CD4-positive, alpha-beta T cell treated with Interleukin-12 subunit alpha and Interleukin-12 subunit beta, for 1 hour (primary cell): Measurements from ENCODE around the gene DBI.

Experiments used
- DNase-seq: peaks from one replicate; pipeline ENCODE4 v3.0.0-alpha.2; 2020

DBI gene

GRCh38 chr2:119366649-119367471, at the start of gene DBI, which contains the start of gene C2orf76:
DBI (plus strand) TSS chr2:119366977; CDS start chr2:119367052, 75 bp downstream.
C2orf76 (minus strand) TSS chr2:119366834; CDS start chr2:119339959, 26,875 bp downstream.
- peak; percentile 93 for DNase-seq

- no peak for DNase-seq
These were observed 49.2 kb upstream of the DBI start for GRCh38 chr2:119317554-119317953.

DNA sequence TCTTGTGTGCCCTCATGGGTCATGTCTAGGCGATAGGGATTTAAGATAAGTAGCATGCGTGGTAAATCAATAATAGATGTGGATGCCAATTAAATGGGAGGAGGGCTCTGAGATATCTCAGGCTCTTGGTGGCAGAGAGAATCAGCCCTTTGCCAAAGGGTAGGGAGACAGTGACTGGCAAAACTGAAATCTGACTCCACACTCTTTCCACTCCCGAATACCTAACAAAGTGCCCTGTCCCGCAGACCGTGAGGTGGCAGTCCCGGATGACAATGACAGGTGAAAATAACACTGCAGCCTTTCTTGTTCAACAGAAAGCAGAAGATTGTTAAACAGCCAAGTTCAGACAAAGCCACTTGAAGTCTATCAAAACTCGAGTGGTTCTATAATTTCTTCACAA, 47.2 kb upstream of the DBI start:
- no peak for DNase-seq

GRCh38 chr2:119323459-119323858, 43.3 kb upstream of the DBI start:
- DNase-seq, result no peak

DNA sequence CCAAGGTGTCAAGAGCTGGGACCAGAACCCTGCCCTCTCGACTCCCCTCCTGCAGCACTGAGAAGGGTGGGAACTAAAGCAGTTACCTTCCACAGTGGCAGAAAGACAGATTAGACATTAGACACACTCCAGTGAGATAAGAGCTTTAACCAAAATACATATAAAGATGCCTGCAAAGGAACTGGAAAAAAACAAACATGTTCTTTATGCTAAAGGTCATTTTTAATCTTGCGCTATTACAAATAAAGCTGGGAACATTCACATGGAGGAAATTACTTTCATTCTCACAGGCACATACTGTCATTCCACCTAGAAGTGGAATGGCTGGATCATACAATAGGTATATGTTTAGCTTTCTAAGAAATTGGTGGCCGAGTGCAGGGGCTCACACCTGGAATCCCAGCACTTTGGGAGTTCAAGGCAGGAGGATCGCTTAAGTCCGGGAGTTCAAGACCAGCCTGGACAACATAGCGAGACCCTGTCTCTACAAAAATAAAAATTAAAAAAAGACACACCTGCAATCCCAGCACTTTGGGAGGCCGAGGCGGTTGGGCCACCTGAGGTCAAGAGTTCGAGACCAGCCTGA, 42.0 kb upstream of the DBI start:
- DNase-seq, result no peak

GRCh38 chr2:119326938-119327337, 39.8 kb upstream of the DBI start:
- no peak for DNase-seq

- DNase-seq, result no peak
These were observed 39.3 kb upstream of the DBI start for GRCh38 chr2:119327431-119327830.

DNA sequence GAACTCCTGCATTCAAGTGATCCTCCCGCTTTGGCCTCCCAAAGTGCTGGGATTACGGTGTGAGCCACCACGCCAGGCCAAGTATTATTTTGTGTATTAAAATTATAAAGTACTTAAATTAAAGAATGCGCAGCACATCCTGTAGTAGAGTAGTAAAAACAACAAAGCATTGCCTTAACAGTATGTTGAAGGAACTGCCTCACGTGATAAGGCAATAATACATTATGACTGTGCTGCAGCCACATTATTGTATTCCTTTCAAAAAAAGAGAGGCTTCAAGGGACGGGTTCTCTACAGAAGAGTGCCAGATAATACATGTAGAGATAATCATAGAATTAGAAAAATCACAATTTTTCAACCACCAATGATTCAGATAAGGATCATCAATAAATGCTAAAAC, 33.8 kb upstream of the DBI start:
- DNase-seq, result no peak

DNA sequence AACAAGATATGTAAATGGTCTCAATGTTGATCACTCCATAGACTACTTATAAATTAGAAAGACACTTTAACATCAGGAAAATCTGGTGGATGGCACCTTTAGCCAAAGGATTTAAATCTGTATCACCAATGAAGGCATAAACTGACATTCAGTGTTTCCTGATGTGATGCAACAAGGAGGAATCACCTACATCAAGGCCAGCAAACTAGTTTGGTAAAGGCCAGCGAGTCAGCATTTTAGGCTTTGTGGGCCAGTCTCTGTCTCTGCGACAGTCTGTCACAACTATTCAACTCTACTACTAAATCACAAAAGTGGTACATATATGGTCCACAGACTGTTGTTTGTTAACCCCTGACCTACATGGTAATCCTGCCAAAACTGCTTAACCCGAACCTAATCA, 33.4 kb upstream of the DBI start:
- DNase-seq, result no peak

DNA sequence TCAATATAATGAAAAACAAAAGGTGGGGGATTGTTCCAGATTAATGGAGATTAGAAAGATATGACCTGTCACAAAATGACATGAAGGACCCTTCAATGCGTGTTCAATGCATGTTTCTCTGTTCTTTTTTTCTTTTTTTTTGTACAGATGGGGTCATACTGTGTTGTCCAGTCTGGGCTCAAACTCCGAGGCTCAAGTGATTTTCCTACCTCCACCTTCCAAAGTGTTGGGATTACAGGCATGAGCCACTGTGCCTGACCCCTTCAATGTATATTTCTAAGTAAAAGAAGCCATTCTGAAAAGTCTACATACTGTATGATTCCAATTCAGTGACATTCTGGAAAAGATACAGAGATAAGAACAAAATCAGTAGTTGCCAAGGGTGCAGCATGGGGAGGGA, 32.9 kb upstream of the DBI start:
- DNase-seq, result no peak

DNA sequence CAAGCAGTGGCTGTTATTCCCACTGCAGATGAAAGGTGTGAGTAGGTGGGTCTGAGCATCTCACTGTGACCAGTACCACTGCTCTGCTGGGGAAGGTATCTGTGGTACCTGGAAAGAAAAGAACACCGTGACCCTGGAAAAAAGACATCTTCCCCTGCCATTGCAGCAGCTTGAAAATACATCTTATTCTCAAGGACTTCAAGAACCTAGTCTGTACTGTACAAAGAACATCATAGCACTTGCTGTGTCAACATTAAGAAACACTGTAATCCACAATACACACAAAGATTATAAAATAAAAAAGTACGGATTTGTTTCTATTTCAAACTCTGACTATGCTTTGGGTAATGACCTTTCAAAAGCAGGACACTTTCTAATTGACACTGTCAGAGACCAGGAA, 29.0 kb upstream of the DBI start:
- no peak for DNase-seq

DNA sequence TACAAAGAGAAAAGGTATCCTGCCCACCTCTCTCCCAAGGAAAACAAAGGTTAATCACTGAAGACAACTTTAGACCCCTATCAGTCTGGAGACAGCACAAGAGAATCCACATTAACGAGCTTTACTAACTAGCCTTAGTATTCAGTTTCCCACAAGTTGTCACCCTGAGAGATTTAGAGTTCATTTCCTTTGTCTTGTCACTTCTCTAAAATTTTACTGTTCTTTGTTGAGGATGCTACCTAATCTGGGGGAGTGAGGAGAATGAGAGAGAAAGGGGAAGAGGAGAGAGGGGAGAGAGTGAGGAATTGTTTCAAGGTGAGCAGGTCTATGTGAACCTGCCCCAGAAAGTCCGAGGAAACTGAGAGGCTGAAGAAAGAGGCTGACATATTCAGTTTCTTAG, 28.5 kb upstream of the DBI start:
- DNase-seq, result no peak

- DNase-seq, result peak; percentile 55
These were observed 27.8 kb upstream of the DBI start for GRCh38 chr2:119338826-119339561.

GRCh38 chr2:119339562-119339923, 27.2 kb upstream of the DBI start:
- DNase-seq, result no peak

DNA sequence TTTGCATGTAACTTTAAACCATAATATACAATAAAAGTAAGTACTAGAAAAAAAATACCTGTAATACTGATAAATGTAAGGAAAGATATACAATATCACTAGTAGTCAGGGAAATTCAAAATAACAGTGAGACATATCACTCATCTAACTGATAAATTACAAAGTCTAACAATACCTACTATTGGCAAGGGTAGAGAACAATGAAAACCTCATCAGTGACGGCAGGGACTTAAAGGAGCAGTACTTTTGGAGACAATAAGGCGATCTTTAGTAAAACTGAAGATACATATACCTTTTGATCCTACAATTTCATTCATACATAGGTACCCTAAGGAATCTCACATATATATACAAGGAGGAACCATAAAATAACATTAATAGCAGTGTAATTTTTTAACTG, 25.1 kb upstream of the DBI start:
- DNase-seq, result no peak

DNA sequence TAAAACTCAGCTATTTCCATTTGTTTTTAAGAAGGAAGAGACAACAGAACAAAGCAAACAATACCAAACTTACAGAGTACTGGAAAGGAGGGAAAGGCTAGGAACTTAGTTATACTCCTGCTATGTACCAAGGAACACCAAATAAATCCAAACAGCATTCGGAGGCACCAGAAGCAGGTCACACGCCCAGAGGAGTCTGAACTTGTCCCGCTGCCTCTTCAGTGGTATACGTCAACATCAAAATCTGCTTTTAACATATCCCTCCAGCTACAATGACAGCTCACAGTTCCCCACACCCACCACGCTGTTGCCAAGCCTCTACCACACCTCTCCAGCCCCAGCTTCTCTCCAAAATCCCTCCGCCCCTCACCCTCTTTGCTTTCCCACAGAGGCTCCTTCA, 17.5 kb upstream of the DBI start:
- DNase-seq, result no peak

- no peak for DNase-seq
These were observed 16.3 kb upstream of the DBI start for GRCh38 chr2:119350311-119350998.

GRCh38 chr2:119352357-119352756, 14.4 kb upstream of the DBI start:
- DNase-seq, result no peak

DNA sequence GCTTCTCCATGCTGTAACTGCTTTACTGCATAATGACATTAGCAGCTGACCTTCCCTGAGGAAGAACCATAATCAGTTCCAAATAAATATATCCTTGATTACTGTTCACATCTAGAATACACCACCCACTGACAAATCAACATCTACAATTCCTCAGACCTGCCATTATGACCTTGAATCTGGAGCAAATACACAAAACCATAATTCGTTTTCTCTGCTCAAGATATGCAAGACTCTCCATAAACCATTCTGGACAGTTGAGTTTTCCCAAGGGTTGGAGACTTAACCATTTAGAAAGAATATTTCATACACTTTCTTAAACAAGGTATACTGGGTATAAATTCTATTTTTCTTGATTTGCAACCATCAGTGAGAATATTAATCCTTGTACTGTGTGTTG, 11.9 kb upstream of the DBI start:
- no peak for DNase-seq

DNA sequence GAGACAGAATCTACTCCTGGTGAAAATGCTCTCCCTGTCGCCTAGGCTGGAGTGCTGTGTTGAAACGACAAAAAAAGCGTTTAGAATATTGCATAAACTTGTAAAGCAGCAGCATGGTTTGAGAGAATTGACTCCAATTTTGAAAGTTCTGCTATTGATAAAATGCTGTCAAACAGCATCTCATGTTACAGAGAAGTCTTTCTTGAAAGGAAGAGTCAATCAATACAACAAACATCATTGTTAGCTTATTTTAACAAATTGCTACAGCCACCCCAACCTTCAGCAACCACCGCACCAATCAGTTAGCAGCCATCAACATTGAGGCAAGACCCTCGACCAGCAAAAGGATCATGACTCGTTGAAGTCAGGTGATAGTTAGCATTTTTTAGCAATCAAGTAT, 7.0 kb upstream of the DBI start:
- no peak for DNase-seq

DNA sequence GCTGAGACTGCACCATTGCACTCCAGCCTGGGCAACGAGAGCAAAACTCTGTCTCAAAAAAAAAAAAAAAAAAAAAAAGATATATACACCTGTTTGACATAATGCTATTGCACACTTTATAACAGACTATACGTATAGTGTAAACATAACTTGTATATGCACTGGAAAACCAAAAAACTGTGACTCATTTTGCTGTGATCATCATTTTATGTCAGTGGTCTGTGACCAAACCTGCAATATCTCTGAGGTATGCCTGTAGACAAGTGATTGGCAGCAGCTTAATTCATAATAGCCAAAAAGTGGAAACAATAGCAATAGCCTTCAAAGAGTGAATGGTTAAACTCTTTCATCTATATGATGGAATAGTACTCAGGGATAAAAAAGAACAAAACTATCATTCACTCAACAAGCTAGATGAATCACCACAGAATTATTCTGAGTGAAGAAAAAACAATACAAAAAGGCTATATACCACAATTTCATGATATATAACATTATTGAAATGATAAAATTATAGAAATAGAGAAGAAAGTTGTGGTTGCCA, 6.3 kb upstream of the DBI start:
- no peak for DNase-seq

DNA sequence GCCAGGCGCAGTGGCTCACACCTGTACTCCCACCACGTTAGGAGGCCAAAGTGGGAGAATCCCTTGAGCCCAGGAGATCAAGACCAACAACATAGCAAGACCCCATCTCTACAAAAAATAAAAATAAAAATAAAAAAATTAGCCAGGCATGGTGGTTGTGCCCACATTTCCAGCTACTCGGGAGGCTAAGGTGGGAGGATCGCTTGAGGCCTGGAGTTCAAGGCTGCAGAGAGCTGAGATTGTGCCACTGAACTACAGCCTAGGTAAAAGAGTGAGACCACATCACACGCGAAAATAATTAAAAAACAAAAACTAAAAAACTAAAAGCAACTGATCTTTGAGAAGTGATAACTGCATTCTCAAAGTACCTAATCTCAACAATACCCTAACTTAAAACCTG, 2.0 kb upstream of the DBI start:
- DNase-seq, result no peak

DNA sequence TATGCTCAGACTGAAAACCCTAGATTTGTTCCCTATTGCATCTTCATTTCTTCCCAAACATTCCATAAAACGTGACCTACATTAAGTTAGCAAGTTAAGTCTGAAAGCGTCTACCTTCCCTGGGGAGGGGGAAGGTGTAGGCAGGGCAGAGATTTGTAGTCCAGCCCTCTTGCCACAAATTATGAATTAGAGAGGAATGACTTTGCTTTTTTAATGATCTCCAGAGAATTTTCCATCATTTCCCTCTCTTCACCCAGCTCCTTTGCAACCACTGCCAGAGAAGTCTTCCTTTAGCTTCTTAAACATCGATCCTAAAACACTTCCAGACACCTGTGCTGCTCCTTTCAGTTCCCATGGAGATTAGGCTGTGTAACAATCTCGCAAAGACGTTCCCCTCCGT, 1.3 kb upstream of the DBI start:
- no peak for DNase-seq
